SK-N-SH (cell line): Measurements from ENCODE around the gene PHF14. TPM values are rescaled to one million over a fixed set of nuclear protein-coding genes. Genes with fewer than 3 reads are reported as not detected.

Experiments used
- CTCF ChIA-PET: fragments of 300-600, 350-600 bp; formaldehyde crosslinking; extraction: SDS; loops from one replicate; lab custom pipeline; 2021; lab: Yijun Ruan, JAX
- POLR2A ChIA-PET: fragments of 350-600 bp; sonication (Branson Sonifier 250); formaldehyde crosslinking; extraction: SDS; loops from one replicate; lab custom pipeline; 2020; ENCODE audit warnings: antibody characterized with exemption, inconsistent platforms; lab: Yijun Ruan, JAX
- DNase-seq: peaks from one replicate; pipeline ENCODE4 v3.0.0; 2012
- H2AFZ ChIP-seq: fragments of 200-600 bp; sonication (generic); 2 replicates; pipeline ENCODE4 v1.8.1; 2016; ENCODE audit warnings: antibody characterized with exemption, mild to moderate bottlenecking, low read depth
- H3F3A ChIP-seq: fragments of 200-600 bp; sonication (generic); replicated peaks from 2 replicates; pipeline ENCODE3; 2016; ENCODE audit warnings: antibody characterized with exemption, mild to moderate bottlenecking; ENCODE audit not compliant: insufficient read depth
- H3K27ac ChIP-seq, 2 experiments: fragments of 200-500 bp in 1 of 2; fragments of 200-600 bp in 1 of 2; sonication (Bioruptor generic) in 1 of 2; sonication (generic), shearing (Covaris generic) in 1 of 2; 2 replicates each; pipeline versions ENCODE4 v1.5.1 to v1.6.1; 2014 to 2016; ENCODE audit warnings: low read depth in 2 of 2, inconsistent platforms in 1 of 2, low read length in 1 of 2, mild to moderate bottlenecking in 1 of 2, mixed read lengths in 1 of 2
- H3K27me3 ChIP-seq: fragments of 200-600 bp; sonication (generic), shearing (Covaris generic); 2 replicates; pipeline ENCODE4 v1.6.1; 2016; ENCODE audit warnings: mixed run types; ENCODE audit not compliant: insufficient read depth
- H3K36me3 ChIP-seq, 2 experiments: fragments of 200-500 bp in 1 of 2; fragments of 200-600 bp in 1 of 2; sonication (Bioruptor generic) in 1 of 2; sonication (generic) in 1 of 2; replicated peaks in 1 of 2; 2 replicates each; pipeline versions ENCODE3 to v1.5.1; 2014 to 2016; ENCODE audit warnings: low read length in 1 of 2, mild to moderate bottlenecking in 1 of 2; ENCODE audit not compliant: insufficient read depth in 2 of 2, control insufficient read depth in 1 of 2
- H3K4me1 ChIP-seq, 2 experiments: fragments of 200-500 bp in 1 of 2; fragments of 200-600 bp in 1 of 2; sonication (Bioruptor generic) in 1 of 2; sonication (generic), shearing (Covaris generic) in 1 of 2; 2 replicates each; pipeline versions ENCODE4 v1.5.1 to v1.6.1; 2014 to 2016; ENCODE audit warnings: low read depth in 1 of 2, low read length in 1 of 2, mixed run types in 1 of 2; ENCODE audit not compliant: insufficient read depth in 2 of 2, control insufficient read depth in 1 of 2
- H3K4me2 ChIP-seq: fragments of 200-600 bp; sonication (generic), shearing (Covaris generic); 2 replicates; pipeline ENCODE4 v1.6.1; 2017; ENCODE audit warnings: mixed run types
- H3K4me3 ChIP-seq, 2 experiments: fragments of 200-500 bp in 1 of 2; fragments of 200-600 bp in 1 of 2; sonication (Bioruptor generic) in 1 of 2; sonication (generic), shearing (Covaris generic) in 1 of 2; 2 replicates each; pipeline versions ENCODE4 v1.5.1 to v1.8.1; 2014 to 2016; ENCODE audit warnings: low read depth in 2 of 2, inconsistent platforms in 1 of 2, low read length in 1 of 2, mild to moderate bottlenecking in 1 of 2, mixed read lengths in 1 of 2, moderate library complexity in 1 of 2
- H3K79me2 ChIP-seq: fragments of 200-600 bp; sonication (generic); 2 replicates; pipeline ENCODE4 v1.8.1; 2017; ENCODE audit warnings: mild to moderate bottlenecking; ENCODE audit not compliant: insufficient read depth
- H3K9ac ChIP-seq: fragments of 200-600 bp; sonication (generic); 2 replicates; pipeline ENCODE4 v1.6.1; 2017; ENCODE audit warnings: mixed run types
- H3K9me2 ChIP-seq: fragments of 200-600 bp; sonication (generic); 2 replicates; pipeline ENCODE4 v1.6.1; 2017; ENCODE audit warnings: mixed run types
- H3K9me3 ChIP-seq: fragments of 200-600 bp; sonication (generic); 2 replicates; pipeline ENCODE4 v1.6.1; 2017; ENCODE audit warnings: mixed run types, mild to moderate bottlenecking, moderate library complexity
- H4K20me1 ChIP-seq: fragments of 200-600 bp; sonication (generic); 2 replicates; pipeline ENCODE4 v1.6.1; 2017; ENCODE audit warnings: mild to moderate bottlenecking, mixed run types; ENCODE audit not compliant: insufficient read depth
- FOSL2 ChIP-seq: IDR thresholded peaks from 2 replicates; pipeline ENCODE4 v1.4.0; 2012; ENCODE audit warnings: low read depth, mild to moderate bottlenecking, moderate library complexity, borderline replicate concordance
- GABPA ChIP-seq: IDR thresholded peaks from 2 replicates; pipeline ENCODE4 v1.4.0; 2012; ENCODE audit warnings: low read depth, mild to moderate bottlenecking
- JUND ChIP-seq: IDR thresholded peaks from 2 replicates; pipeline ENCODE4 v1.4.0; 2012
- MXI1 ChIP-seq: IDR thresholded peaks from 2 replicates; pipeline ENCODE4 v1.6.1; 2012; ENCODE audit warnings: mild to moderate bottlenecking, low read depth, low read length, improper control_type of control experiment
- NRF1 ChIP-seq: IDR thresholded peaks from 2 replicates; pipeline ENCODE4 v1.6.1; 2012; ENCODE audit warnings: low read depth, mild to moderate bottlenecking, low read length
- RCOR1 ChIP-seq: fragments of 150-350 bp; IDR thresholded peaks from 2 replicates; pipeline ENCODE4 v1.6.1; 2017; ENCODE audit warnings: antibody characterized with exemption, low read length
- RFX5 ChIP-seq: IDR thresholded peaks from 2 replicates; pipeline ENCODE4 v1.6.1; 2012; ENCODE audit warnings: mild to moderate bottlenecking, improper control_type of control experiment, low read length
- RXRA ChIP-seq: IDR thresholded peaks from 2 replicates; pipeline ENCODE4 v1.4.0; 2012; ENCODE audit warnings: low read depth, mild to moderate bottlenecking, borderline replicate concordance
- SIN3A ChIP-seq: IDR thresholded peaks from 2 replicates; pipeline ENCODE4 v1.6.1; 2012; ENCODE audit warnings: low read depth, mild to moderate bottlenecking, low read length, moderate library complexity, borderline replicate concordance
- TCF12 ChIP-seq: IDR thresholded peaks from 2 replicates; pipeline ENCODE4 v1.4.0; 2012
- WGBS: methylation state at CpG from one replicate; pipeline ENCODE4 v1.1.6; 2017; ENCODE audit warnings: low lambda C conversion rate; 5-methylcytosine and 5-hydroxymethylcytosine counted together
- polyA plus RNA-seq, 3 experiments: library from polyadenylated mRNA; depleted of rRNA; stranded (reverse); fragments of >200 nt; gene quantifications; 2 replicates each; pipeline ENCODE4 v1.2.3, GENCODE V29; 2012
- TF ChIP-seq, protein P1 (sequence below): IDR thresholded peaks from 2 replicates; pipeline ENCODE4 v1.4.0; 2012; ENCODE audit warnings: low read depth, borderline replicate concordance
- TF ChIP-seq, protein P2 (sequence below): IDR thresholded peaks from 2 replicates; pipeline ENCODE4 v1.4.0; 2012; ENCODE audit warnings: low read depth, borderline replicate concordance
- TF ChIP-seq, protein P3 (sequence below): IDR thresholded peaks from 2 replicates; pipeline ENCODE4 v1.4.0; 2012; ENCODE audit warnings: low read depth
- TF ChIP-seq, protein P4 (sequence below): fragments of 200-600 bp; sonication (generic); IDR thresholded peaks from 2 replicates; pipeline ENCODE4 v1.6.1; 2017; ENCODE audit warnings: antibody characterized with exemption, mild to moderate bottlenecking, moderate library complexity
- TF ChIP-seq, protein P5 (sequence below): fragments of 150-350 bp; IDR thresholded peaks from 2 replicates; pipeline ENCODE4 v1.6.1; 2016; ENCODE audit warnings: mild to moderate bottlenecking, low read depth, low read length

Gene PHF14
- polyA plus RNA-seq, 1 of the 3 experiments (the other 2 are of a cell fraction) = 19.2 TPM

DNA sequence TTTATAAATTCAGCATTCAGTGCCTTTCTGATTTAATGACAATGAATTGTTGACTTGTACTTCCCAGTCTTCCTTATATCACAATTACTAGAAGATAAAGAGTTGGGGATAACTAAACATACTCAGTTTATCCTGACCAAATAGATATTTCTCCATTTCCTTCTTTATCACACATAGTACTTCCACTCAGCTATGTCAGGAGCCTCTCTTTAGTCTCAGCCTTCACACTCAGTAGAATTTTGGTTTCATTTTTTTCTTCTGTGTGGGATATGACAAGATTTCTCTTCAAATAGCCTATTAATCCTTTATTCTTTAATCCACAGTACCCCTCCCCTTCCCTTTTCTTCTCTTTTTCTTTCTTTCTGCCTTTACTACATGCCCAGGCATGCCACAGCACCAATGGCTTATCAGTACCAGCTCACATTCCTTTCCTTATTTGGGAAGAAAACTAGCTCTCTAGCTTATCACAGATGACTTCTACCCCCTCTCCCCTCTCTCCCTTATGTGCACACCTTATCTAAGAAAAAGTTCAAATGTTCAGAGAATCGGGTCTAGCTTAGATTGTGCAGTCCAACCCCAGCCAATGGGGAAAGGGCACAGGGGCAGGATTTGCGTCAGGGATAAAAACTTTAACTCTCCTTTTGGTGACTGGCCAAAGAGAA, 109.0 kb downstream of the PHF14 start:
- POLR2A ChIA-PET = no interaction called here
- H3K79me2 ChIP-seq = no peaks in the 10 kb centered on the region
- CTCF ChIA-PET = interaction anchor here (1.2 to 2.2 kb wide), 3 partner anchors 8 to 23 kb away, joined by 4 to 7 read pairs (median 5); no protein-coding TSS in a partner anchor
- peaks cover 15 to 36% of the 10 kb centered on the region in 2 experiments for H3K36me3 ChIP-seq
- H3K9me2 ChIP-seq = no peaks in the 10 kb centered on the region
- no peak overlapping the region for H3K4me3 ChIP-seq
- WGBS = 84% methylated on average over 2 of the region's 2 CpGs
- no peaks in the 10 kb centered on the region for H3K9me3 ChIP-seq
- no peaks in the 10 kb centered on the region for H3K27me3 ChIP-seq
- no peaks in the 10 kb centered on the region for H3F3A ChIP-seq
- 0 out of 2 replicates have a peak overlapping the region, but pooled peaks have one; percentile 7 for H2AFZ ChIP-seq
- H3K4me2 ChIP-seq = no peak overlapping the region
- H4K20me1 ChIP-seq = no peaks in the 10 kb centered on the region
- H3K27ac ChIP-seq = peak overlapping the region; percentile 26 to 62; a peak in 3 of 4 replicates
- H3K4me1 ChIP-seq = no peaks in the 10 kb centered on the region
- TF ChIP-seq RFX5 (no peak), MXI1 (no peak), RCOR1 (no peak), FOSL2 (no peak), JUND (no peak), RXRA (no peak), GABPA (no peak), NRF1 (no peak), TCF12 (no peak), SIN3A (no peak)
- TF ChIP-seq, protein P1, sequence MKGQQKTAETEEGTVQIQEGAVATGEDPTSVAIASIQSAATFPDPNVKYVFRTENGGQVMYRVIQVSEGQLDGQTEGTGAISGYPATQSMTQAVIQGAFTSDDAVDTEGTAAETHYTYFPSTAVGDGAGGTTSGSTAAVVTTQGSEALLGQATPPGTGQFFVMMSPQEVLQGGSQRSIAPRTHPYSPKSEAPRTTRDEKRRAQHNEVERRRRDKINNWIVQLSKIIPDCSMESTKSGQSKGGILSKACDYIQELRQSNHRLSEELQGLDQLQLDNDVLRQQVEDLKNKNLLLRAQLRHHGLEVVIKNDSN = no peak
- TF ChIP-seq, protein P2, sequence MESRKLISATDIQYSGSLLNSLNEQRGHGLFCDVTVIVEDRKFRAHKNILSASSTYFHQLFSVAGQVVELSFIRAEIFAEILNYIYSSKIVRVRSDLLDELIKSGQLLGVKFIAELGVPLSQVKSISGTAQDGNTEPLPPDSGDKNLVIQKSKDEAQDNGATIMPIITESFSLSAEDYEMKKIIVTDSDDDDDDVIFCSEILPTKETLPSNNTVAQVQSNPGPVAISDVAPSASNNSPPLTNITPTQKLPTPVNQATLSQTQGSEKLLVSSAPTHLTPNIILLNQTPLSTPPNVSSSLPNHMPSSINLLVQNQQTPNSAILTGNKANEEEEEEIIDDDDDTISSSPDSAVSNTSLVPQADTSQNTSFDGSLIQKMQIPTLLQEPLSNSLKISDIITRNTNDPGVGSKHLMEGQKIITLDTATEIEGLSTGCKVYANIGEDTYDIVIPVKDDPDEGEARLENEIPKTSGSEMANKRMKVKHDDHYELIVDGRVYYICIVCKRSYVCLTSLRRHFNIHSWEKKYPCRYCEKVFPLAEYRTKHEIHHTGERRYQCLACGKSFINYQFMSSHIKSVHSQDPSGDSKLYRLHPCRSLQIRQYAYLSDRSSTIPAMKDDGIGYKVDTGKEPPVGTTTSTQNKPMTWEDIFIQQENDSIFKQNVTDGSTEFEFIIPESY = no peak
- TF ChIP-seq, protein P3, sequence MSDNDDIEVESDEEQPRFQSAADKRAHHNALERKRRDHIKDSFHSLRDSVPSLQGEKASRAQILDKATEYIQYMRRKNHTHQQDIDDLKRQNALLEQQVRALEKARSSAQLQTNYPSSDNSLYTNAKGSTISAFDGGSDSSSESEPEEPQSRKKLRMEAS = no peak
- TF ChIP-seq, protein P4, sequence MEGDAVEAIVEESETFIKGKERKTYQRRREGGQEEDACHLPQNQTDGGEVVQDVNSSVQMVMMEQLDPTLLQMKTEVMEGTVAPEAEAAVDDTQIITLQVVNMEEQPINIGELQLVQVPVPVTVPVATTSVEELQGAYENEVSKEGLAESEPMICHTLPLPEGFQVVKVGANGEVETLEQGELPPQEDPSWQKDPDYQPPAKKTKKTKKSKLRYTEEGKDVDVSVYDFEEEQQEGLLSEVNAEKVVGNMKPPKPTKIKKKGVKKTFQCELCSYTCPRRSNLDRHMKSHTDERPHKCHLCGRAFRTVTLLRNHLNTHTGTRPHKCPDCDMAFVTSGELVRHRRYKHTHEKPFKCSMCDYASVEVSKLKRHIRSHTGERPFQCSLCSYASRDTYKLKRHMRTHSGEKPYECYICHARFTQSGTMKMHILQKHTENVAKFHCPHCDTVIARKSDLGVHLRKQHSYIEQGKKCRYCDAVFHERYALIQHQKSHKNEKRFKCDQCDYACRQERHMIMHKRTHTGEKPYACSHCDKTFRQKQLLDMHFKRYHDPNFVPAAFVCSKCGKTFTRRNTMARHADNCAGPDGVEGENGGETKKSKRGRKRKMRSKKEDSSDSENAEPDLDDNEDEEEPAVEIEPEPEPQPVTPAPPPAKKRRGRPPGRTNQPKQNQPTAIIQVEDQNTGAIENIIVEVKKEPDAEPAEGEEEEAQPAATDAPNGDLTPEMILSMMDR = no peak
- TF ChIP-seq, protein P5, sequence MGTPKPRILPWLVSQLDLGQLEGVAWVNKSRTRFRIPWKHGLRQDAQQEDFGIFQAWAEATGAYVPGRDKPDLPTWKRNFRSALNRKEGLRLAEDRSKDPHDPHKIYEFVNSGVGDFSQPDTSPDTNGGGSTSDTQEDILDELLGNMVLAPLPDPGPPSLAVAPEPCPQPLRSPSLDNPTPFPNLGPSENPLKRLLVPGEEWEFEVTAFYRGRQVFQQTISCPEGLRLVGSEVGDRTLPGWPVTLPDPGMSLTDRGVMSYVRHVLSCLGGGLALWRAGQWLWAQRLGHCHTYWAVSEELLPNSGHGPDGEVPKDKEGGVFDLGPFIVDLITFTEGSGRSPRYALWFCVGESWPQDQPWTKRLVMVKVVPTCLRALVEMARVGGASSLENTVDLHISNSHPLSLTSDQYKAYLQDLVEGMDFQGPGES = no peak
- TF ChIP-seq, all 33 proteins: peak for 0
- H3K9ac ChIP-seq = no peak overlapping the region
- no peak for DNase-seq
